ENCODE measurements around the gene SLC4A5. TPM values are rescaled to one million over a fixed set of nuclear protein-coding genes. Genes with fewer than 3 reads are reported as not detected.

Gene SLC4A5
- total RNA-seq, 1 experiment from 2014 or later = 0.70 TPM

- ChIA-PET CTCF (interaction anchor here (0.6 to 2.6 kb wide), 22 partner anchors 8 to 633 kb away, joined by 3 to 12 read pairs (median 4); partner anchors contain the start of gene DCTN1), POLR2A (interaction anchor here (0.7 to 3.5 kb wide), 17 partner anchors 9 to 464 kb away, joined by 3 to 18 read pairs (median 5); partner anchors contain the start of genes CCDC142, DCTN1, INO80B and WBP1)
- H3K27ac Mint-ChIP-seq (ENCODE audit: low read depth, unreplicated experiment) = peak overlapping the region; percentile 91
- DNase-seq (ENCODE audit: unreplicated experiment) = peak; percentile 24
- H3K9me3 Mint-ChIP-seq (ENCODE audit: unreplicated experiment) = no peaks in the 10 kb centered on the region
- H3K36me3 Mint-ChIP-seq (ENCODE audit: insufficient read depth, unreplicated experiment) = no peaks in the 10 kb centered on the region
- BruUV-seq (replicated peaks) = no TSS peak
- no peaks in the 10 kb centered on the region for H3K27me3 Mint-ChIP-seq (ENCODE audit: insufficient read depth, unreplicated experiment)
- intact Hi-C loops (cut with micrococcal nuclease) = loop anchor here (5.0 kb wide), 1 partner anchor 124 kb away; no protein-coding TSS in a partner anchor
- H3K4me3 Mint-ChIP-seq (ENCODE audit: unreplicated experiment) = peak overlapping the region; percentile 79
- no peaks in the 10 kb centered on the region for H3K4me1 Mint-ChIP-seq (ENCODE audit: insufficient read depth, unreplicated experiment)
- no peak for TF ChIP-seq CTCF (IDR thresholded peaks at IDR 0.05; ENCODE audit: unreplicated experiment)
Observed at GRCh38 chr2:74391209-74391579, 48.0 kb upstream of the SLC4A5 start.

DNA sequence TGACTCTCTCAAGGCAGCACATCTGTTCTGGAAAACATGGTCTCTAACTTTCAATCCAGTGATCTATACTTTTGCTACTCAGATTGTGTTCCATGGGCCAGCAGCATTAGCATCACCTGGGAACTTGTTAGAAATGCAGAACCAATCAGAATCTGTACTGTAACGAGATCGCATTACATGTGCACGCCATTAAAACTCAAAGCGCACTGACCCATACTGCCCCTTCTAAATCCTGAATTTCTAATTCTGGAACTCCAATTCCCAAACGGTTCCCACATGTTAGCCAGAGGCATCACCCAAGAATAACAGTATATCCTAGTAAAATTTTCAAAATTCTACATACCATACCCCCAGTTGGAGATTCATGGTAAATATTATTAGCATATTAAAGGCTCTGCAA is 47.4 kb upstream of the SLC4A5 start:
- CTCF ChIA-PET = interaction anchor here (1.0 to 2.6 kb wide), 11 partner anchors 9 to 563 kb away, joined by 3 to 12 read pairs (median 6); partner anchors contain the start of gene DCTN1

GRCh38 chr2:74387346-74387745 is 44.1 kb upstream of the SLC4A5 start:
- intact Hi-C loops (cut with micrococcal nuclease) = no loop called here
- TF ChIP-seq CTCF (IDR thresholded peaks at IDR 0.05; ENCODE audit: unreplicated experiment) = no peak
- H3K27me3 Mint-ChIP-seq (ENCODE audit: insufficient read depth, unreplicated experiment) = no peaks in the 10 kb centered on the region
- H3K27ac Mint-ChIP-seq (ENCODE audit: low read depth, unreplicated experiment) = no peak overlapping the region
- POLR2A ChIA-PET = interaction anchor here (0.6 kb wide), 1 partner anchor 78 kb away, joined by 3 read pairs; no protein-coding TSS in a partner anchor
- BruUV-seq (replicated peaks) = no TSS peak
- CTCF ChIA-PET = interaction anchor here (0.6 to 0.7 kb wide), 3 partner anchors 35 to 52 kb away, joined by 3 to 4 read pairs (median 3); no protein-coding TSS in a partner anchor
- no peaks in the 10 kb centered on the region for H3K36me3 Mint-ChIP-seq (ENCODE audit: insufficient read depth, unreplicated experiment)
- peaks cover 13% of the 10 kb centered on the region for H3K4me1 Mint-ChIP-seq (ENCODE audit: insufficient read depth, unreplicated experiment)
- H3K9me3 Mint-ChIP-seq (ENCODE audit: unreplicated experiment) = no peaks in the 10 kb centered on the region
- no peak overlapping the region for H3K4me3 Mint-ChIP-seq (ENCODE audit: unreplicated experiment)
- no peak for DNase-seq (ENCODE audit: unreplicated experiment)

More for the DNA sequence above, 47.4 kb upstream of the SLC4A5 start:
- H3K36me3 Mint-ChIP-seq (ENCODE audit: insufficient read depth, unreplicated experiment) = no peaks in the 10 kb centered on the region
- no peak overlapping the region for H3K27ac Mint-ChIP-seq (ENCODE audit: low read depth, unreplicated experiment)
- no TSS peak for BruUV-seq (replicated peaks)
- no peaks in the 10 kb centered on the region for H3K27me3 Mint-ChIP-seq (ENCODE audit: insufficient read depth, unreplicated experiment)
- intact Hi-C loops (cut with micrococcal nuclease) = loop anchor here (5.0 kb wide), 1 partner anchor 123 kb away; no protein-coding TSS in a partner anchor
- no peaks in the 10 kb centered on the region for H3K4me1 Mint-ChIP-seq (ENCODE audit: insufficient read depth, unreplicated experiment)
- DNase-seq (ENCODE audit: unreplicated experiment) = no peak
- POLR2A ChIA-PET = interaction anchor here (0.8 to 3.5 kb wide), 13 partner anchors 9 to 464 kb away, joined by 3 to 18 read pairs (median 5); partner anchors contain the start of genes CCDC142, DCTN1, INO80B and WBP1
- no peaks in the 10 kb centered on the region for H3K9me3 Mint-ChIP-seq (ENCODE audit: unreplicated experiment)
- TF ChIP-seq CTCF (IDR thresholded peaks at IDR 0.05; ENCODE audit: unreplicated experiment) = no peak
- peak overlapping the region; percentile 79 for H3K4me3 Mint-ChIP-seq (ENCODE audit: unreplicated experiment)

DNA sequence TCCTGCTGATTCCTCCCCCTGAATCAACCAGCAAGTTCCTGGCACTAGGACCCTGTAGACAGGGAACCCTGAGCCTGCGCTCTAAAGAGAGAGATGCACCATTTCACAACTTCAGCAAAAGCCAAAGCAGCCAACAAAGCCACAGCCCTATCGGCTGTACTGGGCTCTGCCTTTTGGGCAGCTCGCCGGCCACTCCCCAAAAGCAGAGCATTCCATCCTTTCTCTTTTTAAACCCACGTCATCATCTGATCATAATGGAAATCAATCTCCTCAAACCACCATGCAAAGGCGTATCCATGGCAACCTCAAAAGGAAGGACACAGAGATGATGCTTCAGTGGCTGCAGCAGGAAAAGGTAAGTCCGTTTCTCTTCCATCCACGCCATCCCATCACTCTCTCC is 42.2 kb upstream of the SLC4A5 start:
- peaks cover 26% of the 10 kb centered on the region for H3K4me1 Mint-ChIP-seq (ENCODE audit: insufficient read depth, unreplicated experiment)
- ChIA-PET POLR2A (no interaction called here), CTCF (interaction anchor here (0.7 to 1.5 kb wide), 3 partner anchors 23 to 50 kb away, joined by 3 to 4 read pairs (median 4); no protein-coding TSS in a partner anchor)
- DNase-seq (ENCODE audit: unreplicated experiment) = no peak
- H3K9me3 Mint-ChIP-seq (ENCODE audit: unreplicated experiment) = no peaks in the 10 kb centered on the region
- intact Hi-C loops (cut with micrococcal nuclease) = no loop called here
- no peaks in the 10 kb centered on the region for H3K27me3 Mint-ChIP-seq (ENCODE audit: insufficient read depth, unreplicated experiment)
- no peak overlapping the region for H3K4me3 Mint-ChIP-seq (ENCODE audit: unreplicated experiment)
- H3K36me3 Mint-ChIP-seq (ENCODE audit: insufficient read depth, unreplicated experiment) = no peaks in the 10 kb centered on the region
- no TSS peak for BruUV-seq (replicated peaks)
- no peak overlapping the region for H3K27ac Mint-ChIP-seq (ENCODE audit: low read depth, unreplicated experiment)
- no peak for TF ChIP-seq CTCF (IDR thresholded peaks at IDR 0.05; ENCODE audit: unreplicated experiment)
